Measurements from ENCODE around the gene CTIF. TPM values are rescaled to one million over a fixed set of nuclear protein-coding genes. Genes with fewer than 3 reads are reported as not detected.

CTIF gene
- total RNA-seq, 1 donor = 65.9 TPM

- Histone ChIP-seq H3K9me3 (ENCODE audit: low read depth, low read length) (no peaks in the 10 kb centered on the region), H3K4me3 (ENCODE audit: insufficient read depth, low read length) (no peak overlapping the region), H2AFZ (ENCODE audit: low read length) (no peak overlapping the region), H3K36me3 (ENCODE audit: insufficient read depth, low read length) (no peaks in the 10 kb centered on the region), H3K27me3 (ENCODE audit: insufficient read depth, low read length) (no peaks in the 10 kb centered on the region), H3K27ac (ENCODE audit: low read depth, low read length) (no peak overlapping the region), H4K20me1 (ENCODE audit: insufficient read depth, low read length) (no peaks in the 10 kb centered on the region), H3K4me2 (ENCODE audit: insufficient read depth, low read length) (no peak overlapping the region), H3K79me2 (ENCODE audit: insufficient read depth, low read length) (no peaks in the 10 kb centered on the region), H3K4me1 (ENCODE audit: insufficient read depth, low read length) (no peaks in the 10 kb centered on the region)
- DNase-seq (ENCODE audit: insufficient read length, low spot score, missing footprints) = peak; percentile 54
- TF ChIP-seq CTCF (IDR thresholded peaks at IDR 0.05; ENCODE audit: extremely low read depth, low read depth, low read length) = no peak
Observed at GRCh38 chr18:48889115-48889941, 350.5 kb downstream of the CTIF start.

GRCh38 chr18:48889981-48890762 lies 351.3 kb downstream of the CTIF start:
- no peak overlapping the region for H3K4me2 ChIP-seq (ENCODE audit: insufficient read depth, low read length)

GRCh38 chr18:48891721-48892120 lies 352.9 kb downstream of the CTIF start:
- Histone ChIP-seq H3K27me3 (ENCODE audit: insufficient read depth, low read length) (no peaks in the 10 kb centered on the region), H3K4me1 (ENCODE audit: insufficient read depth, low read length) (no peaks in the 10 kb centered on the region), H2AFZ (ENCODE audit: low read length) (no peak overlapping the region), H3K27ac (ENCODE audit: low read depth, low read length) (no peak overlapping the region), H3K4me2 (ENCODE audit: insufficient read depth, low read length) (no peak overlapping the region), H3K36me3 (ENCODE audit: insufficient read depth, low read length) (no peaks in the 10 kb centered on the region), H3K9me3 (ENCODE audit: low read depth, low read length) (no peaks in the 10 kb centered on the region), H4K20me1 (ENCODE audit: insufficient read depth, low read length) (no peaks in the 10 kb centered on the region), H3K4me3 (ENCODE audit: insufficient read depth, low read length) (no peak overlapping the region), H3K79me2 (ENCODE audit: insufficient read depth, low read length) (no peaks in the 10 kb centered on the region)
- DNase-seq (ENCODE audit: insufficient read length, low spot score, missing footprints) = peak; percentile 48
- no peak for TF ChIP-seq CTCF (IDR thresholded peaks at IDR 0.05; ENCODE audit: extremely low read depth, low read depth, low read length)

More at GRCh38 chr18:48889981-48890762, 351.3 kb downstream of the CTIF start:
- no peak overlapping the region for H3K27ac ChIP-seq (ENCODE audit: low read depth, low read length)
- no peaks in the 10 kb centered on the region for H3K36me3 ChIP-seq (ENCODE audit: insufficient read depth, low read length)
- no peaks in the 10 kb centered on the region for H4K20me1 ChIP-seq (ENCODE audit: insufficient read depth, low read length)
- TF ChIP-seq CTCF (IDR thresholded peaks at IDR 0.05; ENCODE audit: extremely low read depth, low read depth, low read length) = no peak
- H3K4me1 ChIP-seq (ENCODE audit: insufficient read depth, low read length) = no peaks in the 10 kb centered on the region
- no peak overlapping the region for H2AFZ ChIP-seq (ENCODE audit: low read length)
- H3K9me3 ChIP-seq (ENCODE audit: low read depth, low read length) = no peaks in the 10 kb centered on the region
- no peaks in the 10 kb centered on the region for H3K27me3 ChIP-seq (ENCODE audit: insufficient read depth, low read length)
- no peaks in the 10 kb centered on the region for H3K79me2 ChIP-seq (ENCODE audit: insufficient read depth, low read length)
- peak; percentile 6 for DNase-seq (ENCODE audit: insufficient read length, low spot score, missing footprints)
- no peak overlapping the region for H3K4me3 ChIP-seq (ENCODE audit: insufficient read depth, low read length)
